ELR (cell line): Measurements from ENCODE around the gene RNF217.
"Not testable (repeated sequence)": the region's sequence is repeated elsewhere in the genome, so short reads cannot be mapped to it uniquely, and the experiment has no call there.

Experiments
- DNase-seq: peaks from one replicate; pipeline ENCODE4 v3.0.0-alpha.2; 2015; ENCODE audit warnings: low read depth

RNF217 gene

DNA sequence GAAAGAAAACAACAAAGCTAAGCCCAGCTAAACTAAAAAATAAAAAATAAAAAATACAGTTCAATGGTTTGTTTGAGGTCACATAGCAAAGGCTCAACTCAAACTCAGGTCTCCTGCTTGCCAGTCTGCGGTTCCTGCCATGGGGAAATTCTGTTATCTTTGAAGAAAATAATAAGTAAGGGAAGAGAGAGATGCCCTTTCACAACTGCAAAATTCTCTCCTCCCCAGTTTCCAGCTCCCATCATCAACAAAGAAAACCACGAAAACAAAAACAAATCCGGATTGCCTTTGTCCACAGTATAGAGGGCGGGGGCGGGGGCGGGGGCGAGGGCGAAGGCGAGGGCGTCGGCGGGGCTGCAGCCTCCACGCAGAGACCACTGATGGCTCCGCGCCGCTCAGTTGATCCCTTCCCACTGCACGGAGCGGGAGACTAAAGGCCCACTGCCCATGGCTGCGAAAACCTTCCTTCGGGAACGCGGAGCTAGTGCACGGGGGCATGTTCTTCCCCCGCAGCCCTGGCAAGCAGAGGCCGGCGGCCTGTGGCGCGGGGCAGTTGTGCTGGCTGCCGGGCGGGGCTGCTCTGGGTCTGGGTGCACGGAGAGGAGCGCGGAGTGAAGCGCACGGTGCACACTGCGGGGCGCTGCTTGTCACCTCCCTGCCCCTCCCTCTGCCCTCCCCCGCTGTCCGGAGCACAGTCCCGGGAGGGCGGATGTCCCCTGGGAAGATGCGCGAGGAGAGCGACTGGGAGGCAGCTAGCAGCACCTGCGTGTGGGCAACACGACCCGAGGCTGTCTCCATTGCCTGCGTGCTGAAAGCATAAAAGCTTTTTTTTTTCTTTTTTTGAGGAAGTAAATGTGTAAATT is 137.2 kb downstream of the RNF217 start:
- DNase-seq, result peak; percentile 80

DNA sequence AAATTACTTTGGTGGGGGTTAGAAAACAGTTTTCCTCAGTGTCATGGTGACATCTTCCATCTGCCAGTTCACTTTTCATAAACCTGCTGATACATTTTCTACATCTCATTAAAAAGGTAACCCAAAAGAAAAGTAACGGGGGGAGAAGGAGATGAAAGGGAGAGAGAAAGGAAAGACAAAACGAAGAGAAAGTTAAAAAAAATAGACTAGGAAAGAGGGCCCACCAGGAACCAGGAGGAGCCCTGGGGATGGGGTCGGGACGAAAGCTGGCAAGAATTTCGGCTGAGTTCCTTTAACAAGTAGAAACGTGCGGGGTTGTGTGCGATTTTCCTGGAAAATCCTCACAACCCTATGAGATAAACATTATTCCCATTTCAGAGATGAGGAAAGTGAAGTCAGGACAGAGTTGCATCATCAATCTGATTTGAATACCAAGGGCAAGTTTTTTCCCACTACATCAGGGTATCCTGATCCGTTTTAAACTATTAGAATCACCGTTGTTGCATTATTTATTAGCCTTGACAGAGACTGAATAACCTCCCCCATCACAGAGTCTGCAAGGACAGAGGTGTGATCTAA is 137.9 kb downstream of the RNF217 start:
- no peak for DNase-seq

DNA sequence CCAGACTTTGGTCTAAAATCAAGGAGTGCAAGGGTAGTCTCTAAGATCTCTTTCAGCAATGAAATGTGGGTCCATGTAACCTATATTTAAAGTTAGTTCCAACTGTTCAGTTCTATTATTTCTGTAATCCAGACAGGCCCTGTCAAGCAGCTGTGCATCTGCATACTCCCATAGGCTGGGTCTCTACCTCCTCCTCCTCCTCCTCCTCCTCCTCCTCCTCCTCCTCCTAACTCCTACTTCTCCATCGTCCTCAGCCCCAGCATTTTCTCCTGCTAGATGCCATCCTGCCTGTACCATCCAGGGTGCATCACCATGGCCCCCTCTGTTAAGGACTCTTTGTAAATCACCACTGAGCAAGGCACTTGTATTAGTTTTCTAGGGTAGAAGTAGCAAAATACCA is 138.9 kb downstream of the RNF217 start:
- DNase-seq, result no peak

DNA sequence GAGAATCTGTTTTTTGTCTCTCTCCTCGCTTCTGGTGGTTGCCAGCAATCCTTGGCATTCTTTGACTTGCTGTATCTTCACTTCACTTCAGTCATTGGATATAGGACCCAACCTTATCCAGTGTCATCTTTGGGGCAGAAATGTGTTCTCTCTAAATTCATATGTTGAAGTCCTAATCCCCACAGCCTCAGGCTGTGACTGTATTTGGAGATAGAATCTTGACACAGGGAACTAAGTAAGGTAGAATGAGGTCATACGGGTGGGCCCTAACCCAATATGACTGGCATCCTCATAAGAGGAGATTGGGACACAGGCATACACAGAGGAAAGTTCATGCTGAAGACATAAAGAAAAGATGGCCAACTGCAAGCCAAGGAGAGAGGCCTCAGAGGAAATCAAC is 139.4 kb downstream of the RNF217 start:
- peak; percentile 36 for DNase-seq

DNA sequence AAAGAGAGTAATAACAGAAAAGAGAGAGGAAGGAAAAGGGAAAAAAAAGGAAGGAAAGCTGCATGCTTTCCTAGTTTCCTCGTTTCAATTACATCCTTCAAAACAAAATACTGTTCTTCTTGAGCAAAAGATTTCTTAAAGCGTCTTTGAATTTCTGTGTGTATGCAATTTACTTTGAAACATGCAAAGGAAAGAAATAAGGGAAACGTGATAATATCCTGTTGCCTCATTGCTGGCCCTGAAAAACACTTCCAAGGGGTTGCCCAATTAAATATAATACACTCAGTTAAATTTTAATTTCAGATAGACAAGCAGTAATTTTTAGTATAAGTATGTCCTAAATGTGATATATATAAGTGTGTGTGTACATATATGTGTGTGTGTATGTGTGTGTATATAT is 140.2 kb downstream of the RNF217 start:
- DNase-seq, result no peak

DNA sequence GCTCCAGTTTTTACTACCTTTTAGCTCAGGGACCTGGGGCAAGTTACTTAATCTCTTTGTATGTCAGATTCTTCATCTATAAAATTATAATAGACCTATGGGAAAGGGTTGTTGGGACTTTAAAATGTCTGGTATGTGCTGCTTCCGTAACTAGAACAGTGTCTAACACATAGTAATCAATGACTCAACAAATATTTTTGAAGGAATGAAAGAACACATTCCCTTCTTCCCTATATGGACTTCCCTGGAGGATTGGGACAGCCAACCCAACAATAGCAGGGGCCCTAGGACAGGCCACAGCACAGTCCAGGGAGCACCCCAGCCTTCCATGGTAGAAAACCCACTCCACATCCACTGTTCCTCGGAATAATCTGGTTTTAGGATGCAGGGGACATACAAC is 140.7 kb downstream of the RNF217 start:
- peak; percentile 92 for DNase-seq

DNA sequence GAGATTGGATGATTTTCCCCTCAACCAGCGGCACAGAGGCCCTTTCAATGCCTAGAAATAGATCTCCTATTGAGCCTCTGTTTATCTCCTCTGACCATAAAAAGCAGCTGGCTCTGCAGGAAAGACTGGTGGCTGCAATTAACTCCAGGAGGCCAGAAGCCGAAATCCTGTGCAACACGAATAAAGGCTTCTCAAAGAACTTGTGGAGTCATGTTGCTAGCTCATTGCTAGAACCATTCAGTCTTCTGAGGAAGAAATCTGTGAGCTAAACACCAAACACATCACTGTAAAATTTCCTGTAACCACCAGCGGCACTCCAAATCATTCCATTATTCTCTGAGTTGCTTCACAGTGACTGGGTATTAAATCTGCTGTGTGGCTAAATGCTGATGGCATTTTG is 142.2 kb downstream of the RNF217 start:
- peak; percentile 40 for DNase-seq

DNA sequence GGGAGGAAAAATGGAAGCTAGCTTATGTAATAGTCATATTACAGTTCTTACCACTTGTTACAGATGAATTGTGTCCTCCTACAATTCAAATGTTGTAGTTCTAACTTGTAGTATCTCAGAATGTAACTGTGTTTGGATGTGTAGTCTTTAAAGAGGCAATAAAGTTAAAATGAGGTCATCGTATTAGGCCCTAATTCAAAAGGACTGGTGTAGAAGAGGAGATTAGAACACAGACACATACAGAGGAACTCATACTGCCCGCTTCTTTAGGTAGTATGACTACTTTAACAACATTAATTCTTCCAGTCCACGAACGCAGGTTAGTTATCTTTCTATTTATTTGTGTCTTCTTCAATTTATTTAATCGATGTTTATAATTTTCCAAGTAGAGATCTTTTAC is 144.8 kb downstream of the RNF217 start:
- no peak for DNase-seq

DNA sequence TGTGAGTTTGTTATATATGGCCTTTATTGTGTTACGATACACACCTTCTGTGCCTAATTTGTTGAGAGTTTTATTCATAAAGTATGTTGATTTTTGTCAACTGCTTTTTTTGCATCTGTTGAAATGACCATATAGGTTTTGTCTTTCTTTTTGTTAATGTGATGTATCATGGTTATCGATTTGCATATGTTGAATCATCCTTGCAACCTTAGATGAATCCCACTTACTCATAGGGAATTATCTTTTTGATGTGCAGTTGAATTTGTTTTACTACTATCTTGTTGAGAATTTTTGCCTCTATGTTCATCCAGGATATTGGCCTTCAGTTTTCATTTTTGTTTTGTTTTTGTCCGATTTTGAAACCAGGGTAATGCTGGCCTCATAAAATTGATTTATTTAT is 145.7 kb downstream of the RNF217 start:
- peak; percentile 71 for DNase-seq

DNA sequence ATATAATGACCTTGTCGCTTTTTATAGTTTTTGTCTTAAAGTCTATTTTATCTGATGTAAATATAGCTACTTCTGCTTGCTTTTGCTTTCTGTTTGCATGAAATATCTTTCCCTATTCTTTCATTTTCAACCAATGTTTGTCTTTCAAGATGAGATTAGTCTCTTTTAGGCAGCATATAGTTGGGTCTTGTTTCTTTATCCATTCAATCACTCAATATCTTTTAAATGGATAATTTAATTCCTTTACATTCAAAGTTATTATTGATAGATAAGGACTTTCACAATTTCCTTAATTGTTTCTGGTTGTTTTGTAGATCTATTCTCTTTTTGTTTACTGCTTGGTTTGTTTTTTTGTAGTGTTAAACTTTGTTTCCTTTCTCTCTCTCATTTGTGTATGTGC is 147.8 kb downstream of the RNF217 start:
- no peak for DNase-seq

DNA sequence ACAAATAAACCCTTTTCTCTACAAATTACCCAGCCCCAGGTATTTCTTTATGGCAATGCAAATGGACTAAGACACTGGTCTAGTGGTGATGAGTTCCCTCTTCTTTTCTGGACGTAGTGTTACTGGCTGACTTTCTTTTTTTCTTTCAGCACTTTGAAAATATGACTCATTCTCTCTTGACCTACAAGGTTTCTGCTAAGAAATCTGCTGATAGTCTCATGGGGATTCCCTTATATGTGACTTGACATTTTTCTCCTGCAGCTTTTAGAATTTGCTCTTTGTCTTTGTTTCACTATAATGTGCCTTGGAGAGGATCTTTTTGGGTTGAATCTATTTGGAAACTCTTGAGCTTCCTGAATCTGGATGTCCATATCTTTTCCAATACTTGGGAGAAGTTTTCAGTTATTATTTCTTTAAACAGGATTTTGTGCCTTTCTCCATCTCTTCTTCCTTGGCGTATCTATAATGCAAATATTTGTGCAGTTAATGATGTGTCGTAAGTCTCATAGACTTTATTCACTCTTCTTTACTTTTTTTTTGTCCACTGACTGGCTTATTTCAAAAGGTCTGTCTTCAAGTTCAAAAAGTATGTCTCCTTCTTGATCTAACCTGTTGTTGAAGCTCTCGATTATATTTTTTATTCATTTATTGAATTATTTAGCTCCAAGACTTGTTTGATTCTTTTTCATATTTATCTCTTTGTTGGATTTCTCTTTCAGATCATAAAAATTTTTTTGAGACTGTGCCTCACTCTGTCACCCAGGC is 149.2 kb downstream of the RNF217 start:
- DNase-seq, result peak; percentile 21

DNA sequence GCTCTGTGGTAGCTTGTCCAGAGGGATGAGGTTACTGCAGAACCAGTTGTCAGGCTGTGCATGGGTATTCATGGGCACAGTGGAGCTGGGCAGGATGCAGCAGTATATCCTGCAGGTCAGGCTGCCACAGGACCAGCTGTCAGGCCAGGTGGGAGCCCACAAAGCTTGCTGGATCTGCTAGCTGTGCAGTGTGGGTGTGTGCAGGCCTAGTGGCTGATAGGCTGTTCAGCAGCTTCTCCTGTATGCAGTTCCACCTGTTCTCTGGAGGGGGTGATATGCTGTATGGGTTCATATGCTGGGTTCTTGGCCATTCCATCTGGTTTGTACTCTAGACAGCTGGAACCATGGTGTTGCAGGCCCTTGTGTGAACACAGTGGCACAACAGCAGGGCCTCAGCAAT is 150.7 kb downstream of the RNF217 start:
- DNase-seq, result no peak

DNA sequence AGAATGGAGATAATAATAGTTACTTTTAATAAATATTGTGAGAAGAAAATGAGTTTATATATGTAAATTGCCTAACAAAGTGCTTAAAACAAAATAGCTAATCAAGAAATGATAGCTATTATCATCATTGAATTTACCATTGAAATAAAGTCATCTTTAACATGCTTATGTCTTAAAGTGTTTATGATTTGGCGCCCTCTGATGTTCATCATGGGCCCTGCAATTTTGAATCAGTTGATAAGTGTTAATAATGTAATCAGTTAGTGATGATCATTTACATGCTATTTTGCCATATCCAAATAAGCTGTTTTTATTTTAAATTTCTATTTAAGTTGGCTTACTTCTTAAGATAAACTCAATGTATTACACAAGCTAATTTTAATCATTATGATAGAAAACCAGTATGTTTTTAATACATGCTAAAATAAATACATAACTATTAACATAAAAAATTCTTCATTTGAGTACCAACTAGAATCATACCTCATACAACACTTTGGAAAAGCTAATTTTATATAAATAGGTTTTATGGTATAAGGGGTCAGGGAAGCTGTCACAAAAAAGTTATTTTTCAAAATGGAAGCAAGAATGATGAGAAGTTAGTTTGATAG is 152.1 kb downstream of the RNF217 start:
- peak; percentile 71 for DNase-seq

DNA sequence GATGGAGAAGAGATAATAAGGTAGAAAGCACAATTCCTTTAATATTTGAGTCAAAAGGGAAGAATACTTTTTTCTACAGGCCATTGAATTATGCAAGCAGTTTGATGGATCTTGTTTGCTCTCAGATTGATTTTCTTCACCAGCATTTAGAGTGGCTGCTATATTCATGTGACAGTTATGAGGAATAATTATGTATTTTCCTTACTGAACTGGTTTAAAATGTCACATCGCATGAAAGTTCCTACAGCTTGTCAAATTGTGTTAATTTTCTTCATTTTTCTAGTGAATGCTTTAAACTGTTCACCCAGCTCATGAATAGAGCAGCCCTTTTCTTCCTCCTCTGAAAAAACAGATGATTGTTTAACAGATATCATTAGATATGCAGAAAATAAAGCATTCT is 153.9 kb downstream of the RNF217 start:
- DNase-seq, result no peak

DNA sequence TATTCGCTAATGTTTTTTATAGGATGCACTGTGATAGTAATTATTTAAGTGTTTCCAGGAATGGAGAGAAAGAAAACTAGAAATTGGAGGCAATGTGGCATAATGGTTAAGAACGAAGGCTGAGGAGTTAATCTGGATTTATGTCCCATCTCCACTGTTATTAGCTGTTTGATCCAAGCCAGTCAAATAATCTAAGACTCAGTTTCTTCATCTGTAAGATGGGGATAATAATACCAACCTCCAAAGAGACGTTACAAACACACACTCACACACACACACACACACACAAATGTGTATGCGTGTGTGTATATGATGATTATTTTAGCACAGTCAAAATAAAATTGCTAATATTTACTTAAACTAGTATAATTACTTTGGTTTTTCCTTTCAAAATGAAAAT is 154.5 kb downstream of the RNF217 start:
- DNase-seq, result no peak

DNA sequence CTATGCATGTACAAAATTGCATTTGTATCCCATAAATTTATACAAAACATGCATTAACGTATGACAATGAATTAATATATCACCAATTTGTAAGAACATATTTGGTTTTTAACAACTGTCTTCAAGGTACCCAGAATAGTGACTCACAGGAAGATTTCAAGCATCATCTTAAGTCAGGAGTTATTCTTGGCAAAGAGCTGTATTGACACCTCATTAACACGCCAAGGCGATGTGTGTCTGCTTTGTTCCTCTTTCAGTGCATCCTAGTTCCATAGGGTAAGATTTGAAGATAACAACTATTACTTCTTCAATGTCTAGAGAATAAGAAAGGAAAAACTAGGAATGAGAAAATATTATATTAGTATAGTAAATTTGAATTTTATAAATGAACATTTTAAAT is 155.6 kb downstream of the RNF217 start:
- DNase-seq, result no peak

DNA sequence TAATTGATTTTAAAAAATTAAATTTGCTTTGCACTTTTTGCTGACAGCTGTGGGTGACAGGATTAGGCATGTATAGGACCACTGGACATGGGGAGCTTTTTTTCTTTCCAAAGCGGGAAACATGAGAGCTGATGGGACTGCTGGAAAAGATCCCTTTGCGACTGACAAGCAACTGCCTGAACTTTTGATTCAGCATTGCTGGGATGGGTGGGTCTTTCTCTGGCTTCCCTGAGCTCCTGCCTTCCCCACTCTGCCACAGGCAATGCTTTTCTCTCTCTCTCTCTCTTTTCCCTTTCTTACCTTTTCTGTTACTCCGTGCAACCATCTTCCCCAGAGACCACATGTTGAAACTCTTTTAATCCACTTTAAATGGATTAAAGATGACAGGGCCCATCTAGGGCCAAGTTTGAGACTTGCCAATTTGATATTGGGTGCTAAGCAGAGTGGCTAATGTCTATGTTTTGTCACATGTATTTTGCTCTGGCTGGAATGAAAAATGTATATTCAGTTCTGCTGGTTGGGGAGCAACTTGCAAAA is 157.9 kb downstream of the RNF217 start:
- DNase-seq, result no peak

DNA sequence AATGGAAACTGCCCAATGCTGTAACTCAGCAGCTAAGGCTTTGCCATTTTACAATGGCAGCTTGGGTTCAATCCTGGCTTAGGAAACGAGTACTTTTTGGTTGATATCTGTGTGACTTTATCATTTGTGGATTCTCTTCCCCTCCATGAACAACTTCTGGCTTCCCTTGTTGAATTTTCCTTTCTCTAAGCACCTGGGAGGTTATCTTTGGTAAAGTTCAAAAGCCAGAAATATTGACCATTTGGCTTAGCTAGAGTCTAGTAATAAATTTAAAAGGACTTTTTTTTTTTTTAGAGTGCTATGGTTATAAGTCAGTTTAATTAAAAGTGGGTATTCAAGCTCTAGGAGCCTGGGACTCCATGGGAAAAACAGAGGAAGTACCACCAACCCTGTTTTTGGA is 159.7 kb downstream of the RNF217 start:
- no peak for DNase-seq

DNA sequence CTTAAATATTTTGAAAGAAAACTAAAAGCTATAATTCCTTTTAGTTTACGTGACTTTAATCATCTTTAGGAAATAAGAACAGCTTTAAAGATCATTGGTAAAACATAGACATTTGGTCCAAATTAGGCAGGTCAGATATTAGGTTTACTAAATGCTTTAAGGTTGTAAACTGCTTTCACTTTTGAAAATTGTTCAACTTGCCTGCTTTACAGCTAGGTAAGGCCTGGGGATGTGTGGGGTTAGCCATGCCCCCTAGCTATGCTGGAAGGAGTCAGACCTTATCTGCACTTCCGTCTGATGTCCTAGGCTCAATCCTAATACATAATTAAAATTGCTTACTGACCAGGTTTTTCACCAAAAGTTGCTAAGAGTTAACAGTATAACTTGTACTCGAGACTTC is 160.8 kb downstream of the RNF217 start:
- no peak for DNase-seq

DNA sequence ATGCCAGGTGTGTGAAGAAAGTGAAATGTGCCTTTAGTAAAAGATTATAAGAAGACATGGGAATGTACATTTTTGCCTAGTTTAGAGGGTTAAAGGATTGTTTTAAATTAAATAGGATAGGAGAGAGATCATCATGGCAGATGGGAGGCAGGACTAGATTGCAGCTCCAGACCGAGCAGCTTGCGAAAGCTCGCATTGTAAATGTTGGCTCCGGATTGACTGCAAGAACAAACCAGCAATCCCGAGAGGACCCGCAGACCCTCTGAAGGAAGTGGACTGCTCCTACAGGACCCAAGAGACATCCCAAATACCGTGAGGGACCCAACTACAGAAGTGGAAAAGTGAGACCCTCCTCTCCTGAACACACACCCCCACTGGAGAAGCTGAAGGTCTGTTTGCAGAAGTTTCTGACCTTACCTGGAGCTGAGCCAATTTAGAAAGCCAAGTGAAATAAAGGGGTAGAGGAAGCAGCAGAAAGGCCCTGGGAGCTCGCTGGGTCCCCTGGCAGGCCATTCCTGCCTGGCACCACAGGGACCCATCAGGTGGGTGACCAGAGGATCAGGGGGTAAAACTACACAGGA is 161.3 kb downstream of the RNF217 start:
- no peak for DNase-seq

DNA sequence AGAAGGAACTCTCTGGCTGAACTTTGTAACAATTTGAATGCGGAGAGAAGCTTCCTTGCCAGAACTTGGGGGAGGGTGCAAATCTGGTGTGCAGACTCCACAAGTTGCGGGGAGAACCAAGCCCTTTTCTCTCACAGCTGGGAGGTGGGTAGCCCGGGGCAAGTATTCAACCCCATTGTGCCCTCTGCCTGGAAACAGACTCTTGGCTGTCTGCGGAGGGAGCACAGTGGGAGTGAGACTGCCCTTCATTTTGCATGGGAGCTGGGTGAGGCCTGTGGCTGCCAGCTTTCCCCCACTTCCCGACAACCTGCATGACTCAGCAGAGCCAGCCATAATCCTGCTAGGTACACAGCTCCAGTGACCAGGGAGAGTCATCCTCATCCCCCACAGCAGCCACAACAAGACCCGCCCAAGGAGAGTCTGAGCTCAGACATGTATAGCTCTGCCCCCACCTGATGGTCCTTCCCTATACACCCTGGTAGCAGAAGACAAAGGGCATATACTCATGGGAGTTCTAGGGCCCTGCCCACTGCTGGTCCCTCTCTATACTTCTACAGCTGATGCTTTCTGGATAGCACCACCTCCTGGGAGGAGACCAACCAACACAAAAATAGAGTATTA is 161.9 kb downstream of the RNF217 start:
- peak; percentile 32 for DNase-seq

DNA sequence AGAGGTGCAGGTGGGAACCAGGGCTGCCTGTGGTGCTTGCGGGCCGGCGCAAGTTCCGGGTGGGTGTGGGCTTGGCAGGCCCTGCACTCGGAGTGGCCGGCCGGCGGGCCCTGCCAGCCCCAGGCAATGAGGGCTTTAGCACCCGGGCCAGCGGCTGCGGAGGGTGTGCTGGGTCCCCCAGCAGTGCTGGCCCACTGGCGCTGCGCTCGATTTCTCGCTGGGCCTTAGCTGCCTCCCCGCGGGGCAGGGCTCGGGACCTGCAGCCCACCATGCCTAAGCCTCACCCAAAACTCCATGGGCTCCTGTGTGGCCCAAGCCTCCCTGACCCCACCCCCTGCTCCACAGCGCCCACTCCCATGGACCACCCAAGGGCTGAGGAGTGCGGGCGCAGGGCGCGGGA is 163.6 kb downstream of the RNF217 start:
- DNase-seq, result not testable (repeated sequence)
